ENCODE data around the gene TSHR.
"Not testable (repeated sequence)": the region's sequence is repeated elsewhere in the genome, so short reads cannot be mapped to it uniquely, and the experiment has no call there.

Gene TSHR

DNA sequence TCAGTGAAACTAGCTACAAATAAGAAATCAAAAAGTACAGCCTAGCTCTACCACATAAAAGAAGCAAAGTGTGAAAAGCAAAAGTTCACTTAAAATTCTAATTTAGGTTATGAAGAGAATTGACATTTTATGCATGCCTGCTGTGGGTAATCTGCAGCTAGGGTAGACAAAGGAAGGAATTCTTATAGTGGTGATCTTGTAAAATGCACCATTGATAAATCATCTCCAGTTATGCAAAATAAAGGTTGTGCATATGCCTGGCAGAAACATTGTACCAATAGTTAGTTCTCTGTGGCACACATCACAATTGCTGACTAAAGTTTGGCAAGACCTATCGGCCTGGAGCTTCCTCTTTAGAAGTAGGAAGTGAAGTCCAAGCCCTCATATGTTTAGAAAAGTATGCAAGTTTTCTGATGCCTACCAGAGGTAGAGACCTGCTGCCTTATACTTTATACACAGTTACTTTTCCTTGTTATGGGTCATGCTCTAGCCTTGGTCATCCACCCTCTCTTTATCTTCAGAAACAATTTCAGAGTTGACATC lies 78.3 kb downstream of the TSHR start:
- TF ChIP-seq GABPA (IDR thresholded peaks at IDR 0.05; ENCODE audit: low read depth) (no peak), SPI1 (IDR thresholded peaks at IDR 0.05; ENCODE audit: borderline replicate concordance, low read depth) (peak; percentile 76; the same call in 1 of the 2 replicates), POLR2AphosphoS5 (IDR thresholded peaks at IDR 0.05; ENCODE audit: low read depth) (no peak)
- TF ChIP-seq, protein P1, sequence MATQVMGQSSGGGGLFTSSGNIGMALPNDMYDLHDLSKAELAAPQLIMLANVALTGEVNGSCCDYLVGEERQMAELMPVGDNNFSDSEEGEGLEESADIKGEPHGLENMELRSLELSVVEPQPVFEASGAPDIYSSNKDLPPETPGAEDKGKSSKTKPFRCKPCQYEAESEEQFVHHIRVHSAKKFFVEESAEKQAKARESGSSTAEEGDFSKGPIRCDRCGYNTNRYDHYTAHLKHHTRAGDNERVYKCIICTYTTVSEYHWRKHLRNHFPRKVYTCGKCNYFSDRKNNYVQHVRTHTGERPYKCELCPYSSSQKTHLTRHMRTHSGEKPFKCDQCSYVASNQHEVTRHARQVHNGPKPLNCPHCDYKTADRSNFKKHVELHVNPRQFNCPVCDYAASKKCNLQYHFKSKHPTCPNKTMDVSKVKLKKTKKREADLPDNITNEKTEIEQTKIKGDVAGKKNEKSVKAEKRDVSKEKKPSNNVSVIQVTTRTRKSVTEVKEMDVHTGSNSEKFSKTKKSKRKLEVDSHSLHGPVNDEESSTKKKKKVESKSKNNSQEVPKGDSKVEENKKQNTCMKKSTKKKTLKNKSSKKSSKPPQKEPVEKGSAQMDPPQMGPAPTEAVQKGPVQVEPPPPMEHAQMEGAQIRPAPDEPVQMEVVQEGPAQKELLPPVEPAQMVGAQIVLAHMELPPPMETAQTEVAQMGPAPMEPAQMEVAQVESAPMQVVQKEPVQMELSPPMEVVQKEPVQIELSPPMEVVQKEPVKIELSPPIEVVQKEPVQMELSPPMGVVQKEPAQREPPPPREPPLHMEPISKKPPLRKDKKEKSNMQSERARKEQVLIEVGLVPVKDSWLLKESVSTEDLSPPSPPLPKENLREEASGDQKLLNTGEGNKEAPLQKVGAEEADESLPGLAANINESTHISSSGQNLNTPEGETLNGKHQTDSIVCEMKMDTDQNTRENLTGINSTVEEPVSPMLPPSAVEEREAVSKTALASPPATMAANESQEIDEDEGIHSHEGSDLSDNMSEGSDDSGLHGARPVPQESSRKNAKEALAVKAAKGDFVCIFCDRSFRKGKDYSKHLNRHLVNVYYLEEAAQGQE (IDR thresholded peaks at IDR 0.05; ENCODE audit: insufficient replicate concordance, low read depth), result no peak
- DNase-seq (ENCODE audit: low read depth in 1 of 2, low spot score in 1 of 2), result peak; percentile 34 to 82
- H3K27ac ChIP-seq (replicated peaks), result peak overlapping the region; percentile 51
- H3K27me3 ChIP-seq (ENCODE audit: insufficient read depth, poor library complexity, severe bottlenecking), result no peaks in the 10 kb centered on the region
- H3K4me3 ChIP-seq (replicated peaks; ENCODE audit: insufficient read depth, low read length), result no peak overlapping the region

DNA sequence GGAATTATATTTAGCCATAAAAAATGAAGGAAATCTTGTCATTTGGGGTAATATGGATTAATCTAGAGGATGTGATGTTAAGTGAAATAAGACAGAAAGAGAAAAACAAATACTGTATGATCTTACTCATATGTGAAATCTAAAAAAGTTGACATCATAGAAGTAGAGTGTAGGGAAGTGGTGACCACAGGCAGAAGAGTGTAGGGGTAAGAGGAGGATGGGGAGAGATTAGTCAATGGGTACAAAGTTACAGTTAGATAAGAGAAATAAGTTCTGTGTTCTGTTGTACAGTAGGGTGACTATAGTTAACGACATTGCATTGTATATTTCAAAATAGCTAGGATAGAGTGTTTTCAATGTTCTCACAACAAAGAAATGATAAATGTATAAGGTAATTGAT lies 87.0 kb downstream of the TSHR start:
- no peak for DNase-seq (ENCODE audit: low read depth in 1 of 2, low spot score in 1 of 2)
- no peak overlapping the region for H3K27ac ChIP-seq (replicated peaks)
- no peak for TF ChIP-seq SPI1 (IDR thresholded peaks at IDR 0.05; ENCODE audit: borderline replicate concordance, low read depth)
- no peak for TF ChIP-seq POLR2AphosphoS5 (IDR thresholded peaks at IDR 0.05; ENCODE audit: low read depth)
- TF ChIP-seq, protein P1 (IDR thresholded peaks at IDR 0.05; ENCODE audit: insufficient replicate concordance, low read depth), result no peak
- TF ChIP-seq, protein P2, sequence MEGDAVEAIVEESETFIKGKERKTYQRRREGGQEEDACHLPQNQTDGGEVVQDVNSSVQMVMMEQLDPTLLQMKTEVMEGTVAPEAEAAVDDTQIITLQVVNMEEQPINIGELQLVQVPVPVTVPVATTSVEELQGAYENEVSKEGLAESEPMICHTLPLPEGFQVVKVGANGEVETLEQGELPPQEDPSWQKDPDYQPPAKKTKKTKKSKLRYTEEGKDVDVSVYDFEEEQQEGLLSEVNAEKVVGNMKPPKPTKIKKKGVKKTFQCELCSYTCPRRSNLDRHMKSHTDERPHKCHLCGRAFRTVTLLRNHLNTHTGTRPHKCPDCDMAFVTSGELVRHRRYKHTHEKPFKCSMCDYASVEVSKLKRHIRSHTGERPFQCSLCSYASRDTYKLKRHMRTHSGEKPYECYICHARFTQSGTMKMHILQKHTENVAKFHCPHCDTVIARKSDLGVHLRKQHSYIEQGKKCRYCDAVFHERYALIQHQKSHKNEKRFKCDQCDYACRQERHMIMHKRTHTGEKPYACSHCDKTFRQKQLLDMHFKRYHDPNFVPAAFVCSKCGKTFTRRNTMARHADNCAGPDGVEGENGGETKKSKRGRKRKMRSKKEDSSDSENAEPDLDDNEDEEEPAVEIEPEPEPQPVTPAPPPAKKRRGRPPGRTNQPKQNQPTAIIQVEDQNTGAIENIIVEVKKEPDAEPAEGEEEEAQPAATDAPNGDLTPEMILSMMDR (IDR thresholded peaks at IDR 0.05; ENCODE audit: insufficient read depth, low read length), result no peak
- TF ChIP-seq GABPA (IDR thresholded peaks at IDR 0.05; ENCODE audit: low read depth), result no peak
- no peaks in the 10 kb centered on the region for H3K27me3 ChIP-seq (ENCODE audit: insufficient read depth, poor library complexity, severe bottlenecking)
- H3K4me3 ChIP-seq (replicated peaks; ENCODE audit: insufficient read depth, low read length), result no peak overlapping the region

DNA sequence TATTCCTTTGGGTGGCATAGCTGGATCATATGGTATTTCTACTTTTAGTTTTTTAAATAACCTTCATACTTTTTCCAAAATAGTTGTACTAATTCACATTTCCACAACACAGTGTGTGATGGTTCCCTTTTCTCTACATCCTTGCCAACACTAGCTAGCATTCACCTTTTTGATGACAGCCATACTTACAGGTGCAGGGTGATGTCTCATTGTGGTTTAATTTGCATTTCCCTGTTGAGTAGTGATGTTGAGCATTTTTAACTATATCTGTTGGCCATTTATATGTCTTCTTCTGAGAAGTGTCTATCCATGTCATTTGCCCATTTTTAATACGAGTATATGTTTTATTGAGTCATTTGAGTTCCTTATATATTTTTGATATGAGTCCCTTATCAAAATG lies 96.1 kb downstream of the TSHR start:
- no peak overlapping the region for H3K4me3 ChIP-seq (replicated peaks; ENCODE audit: insufficient read depth, low read length)
- no peak overlapping the region for H3K27ac ChIP-seq (replicated peaks)
- no peaks in the 10 kb centered on the region for H3K27me3 ChIP-seq (ENCODE audit: insufficient read depth, poor library complexity, severe bottlenecking)
- TF ChIP-seq, protein P1 (IDR thresholded peaks at IDR 0.05; ENCODE audit: insufficient replicate concordance, low read depth), result no peak
- no peak for DNase-seq (ENCODE audit: low read depth in 1 of 2, low spot score in 1 of 2)

DNA sequence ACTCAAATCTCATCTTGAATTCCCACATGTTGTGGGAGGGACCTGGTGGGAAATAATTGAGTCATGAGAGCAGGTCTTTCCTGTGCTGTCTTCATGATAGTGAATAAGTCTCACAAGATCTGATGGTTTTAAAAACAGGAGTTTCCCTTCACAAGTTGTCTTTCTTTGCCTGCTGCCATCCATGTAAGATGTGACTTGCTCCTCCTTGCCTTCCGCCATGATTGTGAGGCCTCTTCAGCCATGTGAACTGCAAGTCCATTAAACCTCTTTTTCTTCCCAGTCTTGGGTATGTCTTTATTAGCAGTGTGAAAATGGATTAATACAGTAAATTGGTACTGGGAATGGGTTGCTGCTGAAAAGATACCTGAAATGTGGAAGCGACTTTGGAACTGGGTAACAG lies 98.6 kb downstream of the TSHR start:
- not testable (repeated sequence) for DNase-seq (ENCODE audit: low read depth in 1 of 2, low spot score in 1 of 2); H3K4me3 ChIP-seq (replicated peaks; ENCODE audit: insufficient read depth, low read length); H3K27ac ChIP-seq (replicated peaks); H3K27me3 ChIP-seq (ENCODE audit: insufficient read depth, poor library complexity, severe bottlenecking)

DNA sequence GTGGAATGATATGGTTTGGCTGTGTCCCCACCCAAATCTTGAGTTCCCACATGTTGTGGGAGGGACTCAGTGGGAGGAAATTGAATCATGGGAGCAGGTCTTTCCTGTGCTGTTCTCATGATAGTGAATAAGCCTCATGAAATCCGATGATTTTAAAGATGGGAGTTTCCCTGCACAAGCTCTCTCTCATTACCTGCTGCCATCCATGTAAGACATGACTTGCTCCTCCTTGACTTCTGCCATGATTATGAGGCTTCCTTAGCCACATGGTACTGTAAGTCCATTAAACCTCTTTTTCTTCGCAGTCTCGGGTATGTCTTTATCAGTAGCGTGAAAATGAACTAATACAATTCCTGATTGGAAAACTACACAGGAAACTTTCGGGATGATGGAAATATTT lies 100.5 kb downstream of the TSHR start:
- no peak for TF ChIP-seq GABPA (IDR thresholded peaks at IDR 0.05; ENCODE audit: low read depth)
- no peak for TF ChIP-seq SPI1 (IDR thresholded peaks at IDR 0.05; ENCODE audit: borderline replicate concordance, low read depth)
- TF ChIP-seq, protein P2 (IDR thresholded peaks at IDR 0.05; ENCODE audit: insufficient read depth, low read length), result no peak
- no peak for TF ChIP-seq POLR2AphosphoS5 (IDR thresholded peaks at IDR 0.05; ENCODE audit: low read depth)
- TF ChIP-seq, protein P1 (IDR thresholded peaks at IDR 0.05; ENCODE audit: insufficient replicate concordance, low read depth), result no peak
- Histone ChIP-seq H3K27me3 (ENCODE audit: insufficient read depth, poor library complexity, severe bottlenecking) (no peaks in the 10 kb centered on the region), H3K4me3 (replicated peaks; ENCODE audit: insufficient read depth, low read length) (no peak overlapping the region), H3K27ac (replicated peaks) (no peak overlapping the region)
- no peak for DNase-seq (ENCODE audit: low read depth in 1 of 2, low spot score in 1 of 2)

Measured in HL-60 (cell line).